EH (cell line): ENCODE data around the gene IL9R.
A peak's percentile ranks its signal among the peaks of the same experiment; 100 is the strongest.
"Not testable (repeated sequence)": the region's sequence is repeated elsewhere in the genome, so short reads cannot be mapped to it uniquely, and the experiment has no call there.

Source experiments
- DNase-seq: peaks from one replicate; pipeline ENCODE4 v3.0.0-alpha.2; 2015; ENCODE audit warnings: low read depth

Gene IL9R

DNA sequence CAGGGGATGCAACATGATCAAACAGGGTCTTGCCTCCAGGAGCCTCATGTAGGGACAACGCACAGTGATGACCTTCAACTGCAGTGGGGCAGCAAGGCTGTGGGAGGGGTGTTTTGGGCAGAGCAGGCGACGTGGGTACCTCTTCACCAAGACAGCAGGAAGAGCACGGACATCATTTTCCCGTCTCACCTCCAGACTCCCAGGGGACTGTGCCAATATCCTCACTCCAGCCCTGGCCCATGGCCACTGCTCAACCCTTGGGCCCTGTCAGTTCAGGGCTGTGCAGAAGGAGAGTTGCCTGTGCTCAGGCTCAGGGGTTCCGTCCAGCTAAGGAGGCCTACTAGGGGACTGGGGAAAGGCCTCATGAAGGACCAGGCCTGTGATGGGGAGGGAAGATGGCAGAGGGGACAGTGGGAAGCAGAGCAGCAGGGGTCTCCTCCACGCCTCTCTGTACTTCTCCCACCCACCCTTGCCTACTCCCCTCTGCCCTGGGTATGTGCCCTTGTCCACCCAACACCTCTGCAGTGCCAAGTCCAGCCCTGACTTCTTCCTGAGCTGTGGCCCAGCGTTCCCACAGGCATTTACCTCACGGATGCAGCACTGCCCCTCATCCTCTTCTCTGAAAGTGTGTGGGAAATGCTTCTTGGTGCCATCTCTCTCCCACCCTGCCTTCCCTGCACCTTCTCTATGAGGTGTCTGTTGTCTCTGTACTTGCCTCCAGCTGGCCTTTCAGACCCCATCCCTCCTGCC lies 1.4 kb downstream of the IL9R start:
- DNase-seq, result no peak

DNA sequence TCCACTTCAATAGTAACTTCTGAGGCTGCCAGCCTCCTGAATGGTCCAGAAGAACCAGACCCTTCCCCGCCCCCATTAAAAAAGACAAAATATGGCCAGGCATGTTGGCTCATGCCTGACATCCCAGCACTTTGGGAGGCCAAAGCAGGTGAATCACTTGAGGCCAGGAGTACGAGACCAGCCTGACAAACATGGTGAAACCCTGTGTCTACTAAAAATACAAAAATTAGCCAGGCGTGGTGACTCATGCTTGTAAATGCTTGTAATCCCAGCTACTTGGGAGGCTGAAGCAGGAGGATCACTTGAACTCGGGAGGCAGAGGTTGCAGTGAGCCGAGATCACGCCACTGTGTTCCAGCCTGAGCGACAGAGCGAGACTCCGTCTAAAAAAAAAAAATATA lies 2.3 kb downstream of the IL9R start:
- peak; percentile 2 for DNase-seq

DNA sequence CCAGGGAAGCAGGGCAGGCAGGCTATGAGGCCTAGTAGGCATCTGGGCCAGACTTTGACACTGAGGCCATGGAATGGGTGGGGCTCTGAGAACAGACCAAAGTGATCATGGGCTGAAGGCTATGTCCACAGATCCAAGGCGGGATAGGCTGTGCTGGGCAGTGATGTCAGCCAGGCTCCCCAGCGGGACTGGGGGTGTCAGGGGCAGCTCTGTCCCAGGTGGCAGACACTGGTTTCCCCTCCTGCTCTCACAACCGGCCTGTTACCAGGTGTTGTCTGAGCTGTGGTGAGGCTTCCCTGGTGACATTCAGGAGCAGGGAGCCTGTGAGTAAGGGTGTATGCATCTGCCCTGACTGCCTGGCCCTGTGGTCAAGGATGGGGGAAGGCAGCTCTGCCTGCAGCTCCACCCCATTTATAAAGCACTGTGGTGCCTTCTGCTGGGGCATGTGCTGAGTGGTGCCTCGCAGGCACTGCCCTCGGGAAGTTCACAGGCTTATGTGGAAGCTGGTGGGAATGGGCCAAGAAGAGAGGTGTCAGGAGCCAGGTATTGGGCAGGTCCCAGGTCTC lies 2.9 kb downstream of the IL9R start:
- no peak for DNase-seq

DNA sequence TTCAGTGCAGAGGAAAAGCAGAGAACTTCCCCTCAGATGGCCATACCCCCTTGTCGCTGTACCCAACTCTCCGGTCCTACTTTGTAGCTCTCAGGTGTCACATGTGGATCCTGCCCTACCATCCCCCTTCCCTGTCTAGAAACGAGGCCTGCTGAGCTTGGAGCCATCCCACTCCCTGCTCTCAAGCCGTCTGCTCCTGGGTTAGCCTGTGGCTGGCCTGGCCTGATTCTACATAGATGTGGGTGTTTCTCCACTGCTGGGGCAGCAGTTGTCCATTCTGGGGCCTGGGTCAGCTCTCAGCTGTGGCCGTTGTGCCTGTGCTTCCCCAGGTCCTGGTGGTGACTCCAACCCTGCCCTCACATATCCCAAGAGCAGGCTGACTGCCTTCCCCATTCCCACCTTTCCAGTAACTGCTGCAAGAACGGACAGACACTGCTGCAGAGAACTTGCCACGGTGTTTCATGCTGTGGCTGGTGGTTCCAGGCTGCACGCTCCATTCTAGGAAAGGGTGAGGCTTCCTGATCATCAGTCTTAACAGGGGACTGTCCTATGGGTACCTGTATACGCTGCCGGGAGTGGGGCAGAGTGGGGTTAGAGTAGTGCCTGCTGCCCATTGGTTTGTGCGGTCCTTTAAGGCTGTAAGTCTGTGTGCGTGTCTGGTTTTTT lies 3.6 kb downstream of the IL9R start:
- DNase-seq, result no peak

DNA sequence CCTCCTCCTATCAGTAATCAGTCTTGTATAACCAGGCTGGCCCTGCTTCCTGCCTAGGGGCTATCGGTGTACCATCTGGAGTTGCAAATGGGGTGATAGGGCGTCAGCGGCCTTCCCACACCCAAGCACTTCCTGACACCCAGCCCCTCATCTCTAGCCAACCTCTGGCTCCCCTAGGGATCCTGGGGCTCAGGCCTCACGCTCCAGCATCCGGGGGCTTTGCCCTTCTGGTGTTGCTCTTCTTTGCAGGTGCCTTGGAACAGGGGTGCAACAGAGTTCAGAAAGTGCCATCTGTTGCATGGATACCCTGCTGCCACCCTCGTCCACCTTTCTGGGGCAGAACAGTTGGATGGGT lies 4.1 kb downstream of the IL9R start:
- DNase-seq, result no peak

DNA sequence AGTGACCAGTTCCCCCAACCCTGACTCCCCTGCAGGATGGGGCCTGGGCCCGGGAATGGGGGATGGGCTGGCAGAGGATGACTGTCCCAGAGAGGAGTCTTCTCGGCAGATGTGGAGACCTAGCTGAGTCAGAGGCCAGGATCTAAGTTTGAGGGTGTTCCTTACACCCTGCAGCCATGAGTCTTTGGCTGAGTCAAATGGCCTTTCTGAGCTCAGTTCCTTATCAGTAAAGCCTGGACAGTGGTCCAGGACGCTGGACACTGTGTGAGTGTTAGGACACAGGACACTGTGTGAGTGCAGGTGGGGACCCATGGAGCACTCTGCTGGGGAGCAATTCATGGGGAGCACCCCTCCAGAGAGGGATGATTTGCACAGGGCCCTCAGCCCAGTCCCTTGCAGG lies 5.0 kb downstream of the IL9R start:
- DNase-seq, result peak; percentile 7

DNA sequence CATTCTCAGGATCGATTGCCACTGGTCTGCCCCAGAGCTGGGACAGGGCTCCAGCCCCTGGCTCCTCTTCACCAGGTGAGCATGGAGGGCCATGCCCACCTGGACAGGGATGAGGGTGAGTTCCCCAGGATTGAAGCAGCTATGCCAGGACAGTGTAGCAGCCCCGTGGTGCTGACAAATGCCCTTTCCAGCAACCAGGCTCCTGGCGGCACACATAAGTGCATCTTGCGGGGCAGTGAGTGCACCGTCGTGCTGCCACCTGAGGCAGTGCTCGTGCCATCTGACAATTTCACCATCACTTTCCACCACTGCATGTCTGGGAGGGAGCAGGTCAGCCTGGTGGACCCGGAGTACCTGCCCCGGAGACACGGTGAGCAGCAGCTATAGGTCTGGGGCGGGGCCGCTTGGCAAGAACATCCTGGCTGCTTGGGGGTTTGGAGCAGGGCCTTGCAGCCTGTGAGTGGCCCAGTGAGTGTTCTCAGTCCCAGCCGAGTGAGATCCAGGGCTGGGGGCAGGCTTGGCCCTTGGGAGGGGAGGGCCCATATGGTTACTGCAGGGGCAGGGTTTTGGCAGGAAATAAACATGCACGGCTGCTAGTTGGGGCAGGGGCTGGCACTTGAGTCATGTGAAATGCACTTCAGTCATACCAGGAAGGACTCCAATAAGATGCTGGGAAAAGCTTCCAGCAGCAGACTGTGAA lies 6.1 kb downstream of the IL9R start:
- DNase-seq, result no peak

DNA sequence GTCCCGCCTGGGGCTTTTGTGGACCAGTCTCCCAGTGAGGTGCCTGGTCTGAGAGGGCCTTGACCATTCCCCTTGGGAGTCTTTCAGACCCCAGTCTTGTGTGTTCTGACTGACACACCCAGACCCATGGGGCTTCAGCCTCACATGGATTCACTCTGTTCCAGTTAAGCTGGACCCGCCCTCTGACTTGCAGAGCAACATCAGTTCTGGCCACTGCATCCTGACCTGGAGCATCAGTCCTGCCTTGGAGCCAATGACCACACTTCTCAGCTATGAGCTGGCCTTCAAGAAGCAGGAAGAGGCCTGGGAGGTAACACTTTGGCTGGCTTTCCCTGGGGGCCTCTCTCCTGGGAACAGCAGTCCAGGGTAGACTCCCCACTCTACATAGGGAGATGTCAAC lies 6.8 kb downstream of the IL9R start:
- DNase-seq, result no peak

DNA sequence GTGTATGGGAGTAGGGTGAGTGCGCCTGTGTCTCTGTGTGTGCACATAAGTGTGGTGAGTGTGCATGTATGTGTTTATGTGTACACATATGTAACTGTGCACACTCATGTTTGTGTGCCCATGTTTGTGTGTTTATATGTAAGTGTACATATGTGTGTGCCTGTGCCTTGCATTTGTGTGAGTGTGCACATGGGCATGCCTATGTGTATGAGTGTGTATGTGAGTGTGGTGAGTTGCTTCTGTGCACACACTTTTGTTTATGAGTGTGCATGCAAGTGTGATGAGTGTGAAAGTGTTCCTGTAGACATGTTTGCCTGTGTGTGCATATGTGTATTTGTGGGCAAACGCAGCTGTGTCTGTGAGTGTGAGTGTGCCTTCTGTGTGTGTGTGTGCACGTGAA lies 7.2 kb downstream of the IL9R start:
- DNase-seq, result no peak

DNA sequence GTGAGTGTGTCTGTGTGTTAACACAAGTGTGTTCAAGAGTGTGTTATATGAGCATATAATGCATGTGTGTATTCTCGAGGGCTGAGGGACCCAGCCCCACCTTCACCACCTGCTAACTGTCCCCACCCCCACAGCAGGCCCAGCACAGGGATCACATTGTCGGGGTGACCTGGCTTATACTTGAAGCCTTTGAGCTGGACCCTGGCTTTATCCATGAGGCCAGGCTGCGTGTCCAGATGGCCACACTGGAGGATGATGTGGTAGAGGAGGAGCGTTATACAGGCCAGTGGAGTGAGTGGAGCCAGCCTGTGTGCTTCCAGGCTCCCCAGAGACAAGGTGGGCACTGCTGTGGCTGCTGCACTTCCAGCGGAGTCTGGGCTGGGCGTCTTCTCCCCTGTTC lies 7.6 kb downstream of the IL9R start:
- DNase-seq, result no peak

DNA sequence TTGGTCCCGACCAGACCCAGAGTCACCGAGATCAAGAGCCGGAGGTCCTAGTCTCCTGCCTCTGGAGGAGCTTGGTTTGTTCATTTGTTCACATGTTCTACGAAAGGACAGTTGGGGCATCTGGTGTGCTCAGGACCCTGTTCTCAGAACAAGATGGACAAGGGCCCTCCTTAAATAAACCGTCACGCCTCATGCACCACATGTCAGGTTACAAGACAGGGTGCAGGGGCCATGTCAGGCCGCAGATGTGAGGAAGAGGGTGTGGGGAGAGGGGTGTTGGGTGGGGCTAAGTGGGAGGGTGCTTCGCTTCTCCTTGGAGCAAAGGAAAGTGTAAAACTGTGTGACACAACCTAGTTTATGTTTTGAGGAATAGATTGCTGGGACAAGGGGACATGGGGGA lies 9.0 kb downstream of the IL9R start:
- not testable (repeated sequence) for DNase-seq

DNA sequence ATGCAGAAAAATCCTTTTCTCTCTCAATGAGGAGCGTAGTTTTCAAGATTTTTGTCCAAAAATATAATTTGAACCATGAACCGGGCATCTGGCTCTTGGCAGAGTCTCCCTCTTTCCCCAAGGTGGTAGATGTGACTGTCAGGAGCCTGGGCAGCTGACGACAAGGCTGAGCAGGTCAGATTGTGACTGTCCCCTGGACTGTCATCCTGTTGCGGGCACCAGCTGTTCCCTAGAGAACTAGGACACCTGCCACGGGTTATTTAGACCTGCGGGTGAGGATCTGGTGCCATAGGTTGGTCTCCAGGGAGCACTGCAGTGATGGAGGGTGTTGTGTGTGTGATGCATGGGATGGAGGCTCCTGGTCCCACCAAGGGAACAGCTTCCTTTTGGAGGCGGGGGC lies 10.9 kb downstream of the IL9R start:
- not testable (repeated sequence) for DNase-seq

DNA sequence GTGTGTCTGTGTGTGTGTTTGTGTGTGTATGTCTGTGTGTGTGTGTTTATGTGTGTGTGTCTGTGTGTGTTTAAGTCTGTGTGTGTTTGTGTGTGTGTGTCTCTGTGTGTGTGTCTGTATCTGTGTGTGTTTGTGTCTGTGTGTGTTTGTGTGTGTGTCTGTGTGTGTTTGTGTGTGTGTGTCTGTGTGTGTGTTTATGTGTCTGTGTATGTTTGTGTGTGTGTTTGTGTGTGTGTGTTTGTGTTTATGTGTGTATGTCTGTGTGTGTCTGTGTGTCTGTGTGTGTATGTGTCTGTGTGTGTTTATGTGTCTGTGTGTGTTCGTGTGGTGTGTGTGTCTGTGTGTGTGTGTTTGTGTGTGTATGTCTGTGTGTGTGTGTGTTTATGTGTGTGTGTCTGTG lies 11.4 kb downstream of the IL9R start:
- DNase-seq, result no peak

DNA sequence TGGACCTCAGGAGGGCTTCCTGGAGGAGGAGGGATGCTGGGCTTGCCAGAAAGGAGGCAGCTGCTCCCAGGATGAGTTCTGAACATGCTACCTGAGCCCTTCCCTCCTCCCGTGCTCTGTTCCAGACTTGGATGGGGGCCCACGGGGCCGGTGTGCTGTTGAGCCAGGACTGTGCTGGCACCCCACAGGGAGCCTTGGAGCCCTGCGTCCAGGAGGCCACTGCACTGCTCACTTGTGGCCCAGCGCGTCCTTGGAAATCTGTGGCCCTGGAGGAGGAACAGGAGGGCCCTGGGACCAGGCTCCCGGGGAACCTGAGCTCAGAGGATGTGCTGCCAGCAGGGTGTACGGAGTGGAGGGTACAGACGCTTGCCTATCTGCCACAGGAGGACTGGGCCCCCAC lies 12.2 kb downstream of the IL9R start:
- DNase-seq, result not testable (repeated sequence)

DNA sequence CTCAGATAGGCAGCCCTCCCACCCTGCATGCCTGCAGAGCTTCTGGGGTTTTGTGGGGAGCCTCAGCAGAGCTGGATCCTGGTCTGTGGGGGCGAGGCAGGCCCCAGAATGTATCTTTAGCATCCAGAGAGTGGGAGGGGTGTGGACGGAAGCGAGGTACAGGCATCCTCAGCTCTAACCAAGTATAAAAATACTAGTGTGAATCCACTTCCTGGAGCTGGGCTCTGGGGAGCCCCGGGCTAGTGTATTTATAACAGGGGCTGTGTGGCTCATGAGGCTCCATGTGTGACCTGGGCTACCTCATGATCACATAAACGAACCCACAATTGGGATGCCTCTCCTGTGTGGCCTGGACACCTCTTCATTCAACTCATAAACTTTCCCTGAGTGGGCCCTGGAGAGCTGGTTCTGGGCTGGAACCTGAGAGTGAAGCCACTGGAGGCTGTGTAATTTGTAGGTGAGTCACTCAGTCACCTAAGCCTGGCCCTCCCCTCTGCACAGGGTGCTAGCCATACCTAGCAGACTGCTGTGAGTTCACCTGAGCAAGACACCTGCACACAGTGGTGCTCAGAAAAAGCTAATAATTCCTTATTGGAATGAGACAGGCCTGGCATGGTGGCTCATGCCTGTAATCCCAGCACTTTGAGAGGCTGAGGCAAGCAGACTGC lies 15.9 kb downstream of the IL9R start:
- not testable (repeated sequence) for DNase-seq

DNA sequence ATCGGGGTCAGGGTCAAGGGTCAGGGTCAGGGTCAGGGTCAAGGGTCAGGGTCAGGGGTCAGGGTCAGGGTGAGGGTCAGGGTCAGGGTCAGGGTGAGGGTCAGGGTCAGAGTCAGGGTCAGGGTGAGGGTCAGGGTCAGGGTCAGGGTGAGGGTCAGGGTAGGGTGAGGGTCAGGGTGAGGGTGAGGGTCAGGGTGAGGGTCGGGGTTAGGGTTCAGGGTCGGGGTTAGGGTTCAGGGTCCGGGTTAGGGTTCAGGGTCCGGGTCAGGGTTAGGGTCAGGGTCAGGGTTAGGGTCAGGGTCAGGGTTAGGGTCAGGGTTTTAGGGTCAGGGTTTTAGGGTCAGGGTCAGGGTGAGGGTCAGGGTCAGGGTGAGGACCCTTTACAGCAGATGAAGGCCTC lies 22.4 kb downstream of the IL9R start:
- DNase-seq, result not testable (repeated sequence)

DNA sequence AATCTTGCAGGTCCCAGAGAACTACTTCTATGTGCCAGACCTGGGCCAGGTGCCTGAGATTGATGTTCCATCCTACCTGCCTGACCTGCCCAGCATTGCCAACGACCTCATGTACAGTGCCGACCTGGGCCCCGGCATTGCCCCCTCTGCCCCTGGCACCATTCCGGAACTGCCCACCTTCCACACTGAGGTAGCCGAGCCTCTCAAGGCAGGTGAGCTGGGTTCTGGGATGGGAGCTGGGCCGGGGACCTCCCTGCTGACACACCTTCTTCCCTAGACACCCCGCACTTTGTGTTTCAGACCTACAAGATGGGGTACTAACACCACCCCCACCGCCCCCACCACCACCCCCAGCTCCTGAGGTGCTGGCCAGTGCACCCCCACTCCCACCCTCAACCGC lies 25.5 kb downstream of the IL9R start:
- DNase-seq, result not testable (repeated sequence)

DNA sequence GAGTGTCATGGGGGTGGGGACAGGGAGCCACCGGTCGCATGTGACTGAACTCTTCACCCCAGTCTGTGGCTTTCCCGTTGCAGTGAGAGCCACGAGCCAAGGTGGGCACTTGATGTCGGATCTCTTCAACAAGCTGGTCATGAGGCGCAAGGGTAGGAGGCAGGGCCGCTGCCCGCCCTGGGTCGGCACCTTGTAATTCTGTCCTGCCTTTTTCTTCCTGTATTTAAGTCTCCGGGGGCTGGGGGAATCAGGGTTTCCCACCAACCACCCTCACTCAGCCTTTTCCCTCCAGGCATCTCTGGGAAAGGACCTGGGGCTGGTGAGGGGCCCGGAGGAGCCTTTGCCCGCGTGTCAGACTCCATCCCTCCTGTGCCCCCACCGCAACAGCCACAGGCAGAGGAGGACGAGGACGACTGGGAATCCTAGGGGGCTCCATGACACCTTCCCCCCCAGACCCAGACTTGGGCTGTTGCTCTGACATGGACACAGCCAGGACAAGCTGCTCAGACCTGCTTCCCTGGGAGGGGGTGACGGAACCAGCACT lies 27.5 kb downstream of the IL9R start:
- DNase-seq, result not testable (repeated sequence)

DNA sequence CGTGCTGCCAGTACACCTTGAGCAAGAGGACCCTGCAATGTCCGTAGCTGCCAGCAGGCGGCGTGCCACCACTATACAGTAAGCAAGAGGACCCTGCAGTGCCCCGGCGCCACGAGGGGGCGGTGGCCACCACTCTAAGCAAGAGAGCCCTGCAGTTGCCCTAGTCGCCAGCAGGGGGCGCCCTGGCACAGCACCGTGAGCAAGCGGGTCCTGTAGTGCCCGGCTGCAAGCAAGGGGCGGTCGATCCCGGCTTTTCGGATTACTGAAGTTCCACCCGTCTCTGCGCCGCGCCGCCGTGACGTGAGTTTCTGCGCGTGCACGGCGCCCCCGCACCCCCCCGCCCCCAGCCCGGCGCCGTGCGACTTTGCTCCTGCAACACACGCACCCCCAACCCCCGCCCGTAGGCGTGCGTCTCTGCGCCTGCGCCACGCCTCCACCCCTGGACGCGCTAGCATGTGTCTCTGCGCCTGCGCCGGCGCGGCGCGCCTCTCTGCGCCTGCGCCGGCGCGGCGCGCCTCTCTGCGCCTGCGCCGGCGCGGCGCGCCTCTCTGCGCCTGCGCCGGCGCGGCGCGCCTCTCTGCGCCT lies 31.2 kb downstream of the IL9R start:
- DNase-seq, result not testable (repeated sequence)

DNA sequence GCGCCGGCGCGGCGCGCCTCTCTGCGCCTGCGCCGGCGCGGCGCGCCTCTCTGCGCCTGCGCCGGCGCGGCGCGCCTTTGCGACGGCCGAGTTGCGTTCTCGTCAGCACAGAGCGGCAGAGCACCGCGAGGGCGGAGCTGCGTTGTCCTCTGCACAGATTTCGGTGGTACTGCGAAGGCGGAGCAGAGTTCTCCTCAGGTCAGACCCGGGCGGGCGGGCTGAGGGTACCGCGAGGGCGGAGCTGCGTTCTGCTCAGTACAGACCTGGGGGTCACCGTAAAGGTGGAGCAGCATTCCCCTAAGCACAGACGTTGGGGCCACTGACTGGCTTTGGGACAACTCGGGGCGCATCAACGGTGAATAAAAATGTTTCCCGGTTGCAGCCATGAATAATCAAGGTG lies 31.8 kb downstream of the IL9R start:
- DNase-seq, result not testable (repeated sequence)

DNA sequence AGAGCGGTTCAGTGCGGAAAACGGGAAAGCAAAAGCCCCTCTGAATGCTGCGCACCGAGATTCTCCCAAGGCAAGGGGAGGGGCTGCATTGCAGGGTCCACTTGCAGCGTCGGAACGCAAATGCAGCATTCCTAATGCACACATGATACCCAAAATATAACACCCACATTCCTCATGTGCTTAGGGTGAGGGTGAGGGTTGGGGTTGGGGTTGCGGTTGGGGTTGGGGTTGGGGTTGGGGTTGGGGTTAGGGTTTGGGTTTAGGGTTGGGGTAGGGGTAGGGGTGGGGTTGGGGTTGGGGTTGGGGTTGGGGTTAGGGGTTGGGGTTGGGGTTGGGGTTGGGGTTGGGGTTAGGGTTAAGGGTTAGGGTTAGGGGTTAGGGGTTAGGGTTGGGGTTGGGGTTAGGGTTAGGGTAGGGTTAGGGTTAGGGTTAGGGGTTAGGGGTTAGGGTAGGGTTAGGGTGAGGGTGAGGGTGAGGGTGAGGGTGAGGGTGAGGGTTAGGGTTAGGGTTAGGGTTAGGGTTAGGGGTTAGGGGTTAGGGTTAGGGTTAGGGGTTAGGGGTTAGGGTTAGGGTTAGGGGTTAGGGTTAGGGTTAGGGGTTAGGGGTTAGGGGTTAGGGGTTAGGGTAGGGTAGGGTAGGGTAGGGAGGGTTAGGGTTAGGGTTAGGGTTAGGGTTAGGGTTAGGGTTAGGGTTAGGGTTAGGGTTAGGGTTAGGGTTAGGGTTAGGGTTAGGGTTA lies 32.4 kb downstream of the IL9R start:
- DNase-seq, result not testable (repeated sequence)
